Kidney epithelial cell (primary cell): ENCODE data around the gene HSPA1B. TPM values are rescaled to one million over a fixed set of nuclear protein-coding genes. Genes with fewer than 3 reads are reported as not detected.
A peak's percentile ranks its signal among the peaks of the same experiment; 100 is the strongest.
"Not testable (repeated sequence)": the region's sequence is repeated elsewhere in the genome, so short reads cannot be mapped to it uniquely, and the experiment has no call there.

ENCODE experiments used
- DNase-seq: peaks from one replicate; pipeline ENCODE4 v3.0.0-alpha.2; 2010; ENCODE audit warnings: low read depth
- H3K27me3 ChIP-seq: 2 replicates; pipeline ENCODE4 v1.6.0; 2011; ENCODE audit warnings: low read length; ENCODE audit not compliant: control insufficient read depth, insufficient read depth
- H3K36me3 ChIP-seq: 2 replicates; pipeline ENCODE4 v1.5.1; 2011; ENCODE audit warnings: low read length; ENCODE audit not compliant: control insufficient read depth, insufficient read depth
- H3K4me3 ChIP-seq: 2 replicates; pipeline ENCODE4 v1.5.1; 2011; ENCODE audit warnings: low read depth, mild to moderate bottlenecking, control low read depth, low read length
- CTCF ChIP-seq: IDR thresholded peaks from 2 replicates; pipeline ENCODE4 v1.5.1; 2011; ENCODE audit warnings: mild to moderate bottlenecking, moderate library complexity, low read length, control low read depth, inconsistent platforms; ENCODE audit not compliant: insufficient read depth, poor library complexity, severe bottlenecking
- total RNA-seq: library from RNA; depleted of rRNA; stranded (reverse); fragments of >200 nt; gene quantifications from 2 replicates; pipeline ENCODE4 v1.2.3, GENCODE V29; 2015

HSPA1B gene
- total RNA-seq, 1 donor from 2014 or later: 68.3 TPM

GRCh38 chr6:31811645-31812044, 15.9 kb upstream of the HSPA1B start:
- no peak overlapping the region for H3K4me3 ChIP-seq
- DNase-seq: no peak
- H3K27me3 ChIP-seq: no peaks in the 10 kb centered on the region
- TF ChIP-seq CTCF: no peak
- H3K36me3 ChIP-seq: no peaks in the 10 kb centered on the region

- Histone ChIP-seq H3K4me3 (no peak overlapping the region), H3K27me3 (no peaks in the 10 kb centered on the region), H3K36me3 (no peaks in the 10 kb centered on the region)
- DNase-seq: no peak
- no peak for TF ChIP-seq CTCF
Measured at GRCh38 chr6:31813465-31813849, 14.1 kb upstream of the HSPA1B start.

- no peaks in the 10 kb centered on the region for H3K36me3 ChIP-seq
- peak overlapping the region; percentile 34 for H3K4me3 ChIP-seq
- no peaks in the 10 kb centered on the region for H3K27me3 ChIP-seq
- DNase-seq: peak; percentile 98
- TF ChIP-seq CTCF: no peak
Measured at GRCh38 chr6:31814677-31815024, 12.9 kb upstream of the HSPA1B start.

GRCh38 chr6:31815025-31815838, 12.3 kb upstream of the HSPA1B start, which contains the start of the genes HSPA1A and HSPA1L:
Gene HSPA1A, plus strand, starts transcription at chr6:31815543. Its CDS starts 214 bp downstream, at chr6:31815757.
Gene HSPA1L, minus strand, starts transcription at chr6:31815283. Its CDS starts 3,311 bp downstream, at chr6:31811972.
- H3K4me3 ChIP-seq: peak within 1 kb of the TSS; percentile 48
- TF ChIP-seq CTCF: no peak
- H3K36me3 ChIP-seq: no peaks in the 10 kb centered on the region
- no peak for DNase-seq
- H3K27me3 ChIP-seq: no peaks in the 10 kb centered on the region

- peak overlapping the region; percentile 37 for H3K4me3 ChIP-seq
- not testable (repeated sequence) for DNase-seq, H3K27me3 ChIP-seq, H3K36me3 ChIP-seq
Measured at GRCh38 chr6:31817133-31817928, 10.2 kb upstream of the HSPA1B start.

- H3K36me3 ChIP-seq, H3K4me3 ChIP-seq, H3K27me3 ChIP-seq, DNase-seq: not testable (repeated sequence)
Measured at GRCh38 chr6:31817929-31818511, 9.5 kb upstream of the HSPA1B start.
